HEK293 (cell line): Measurements from ENCODE around the gene TCEA3.

ENCODE experiments used
- CTCF ChIP-seq: fragments of 450-650 bp; formaldehyde crosslinking; IDR thresholded peaks from 2 replicates; pipeline ENCODE4 v1.5.1; 2016; ENCODE audit warnings: missing biosample characterization, missing genetic modification characterization
- GFI1B ChIP-seq: fragments of 450-650 bp; formaldehyde crosslinking; IDR thresholded peaks from 2 replicates; pipeline ENCODE4 v1.5.1; 2016; ENCODE audit warnings: missing biosample characterization, missing genetic modification characterization
- REST ChIP-seq: fragments of 450-650 bp; formaldehyde crosslinking; IDR thresholded peaks from 2 replicates; pipeline ENCODE4 v1.5.1; 2016; ENCODE audit warnings: missing biosample characterization, missing genetic modification characterization
- ZBTB49 ChIP-seq: fragments of 450-650 bp; formaldehyde crosslinking; IDR thresholded peaks from 2 replicates; pipeline ENCODE4 v1.5.1; 2016; ENCODE audit warnings: missing biosample characterization, missing genetic modification characterization, low read depth
- ZNF140 ChIP-seq: fragments of 450-650 bp; formaldehyde crosslinking; IDR thresholded peaks from 2 replicates; pipeline ENCODE4 v1.5.1; 2016; ENCODE audit warnings: missing biosample characterization, missing genetic modification characterization
- ZNF214 ChIP-seq: fragments of 450-650 bp; formaldehyde crosslinking; IDR thresholded peaks from 2 replicates; pipeline ENCODE4 v1.5.1; 2017; ENCODE audit warnings: missing biosample characterization, mild to moderate bottlenecking, missing genetic modification characterization, borderline replicate concordance
- ZNF24 ChIP-seq: fragments of 450-650 bp; formaldehyde crosslinking; IDR thresholded peaks from 2 replicates; pipeline ENCODE4 v1.5.1; 2016; ENCODE audit warnings: missing biosample characterization, missing genetic modification characterization
- ZNF350 ChIP-seq: fragments of 450-650 bp; formaldehyde crosslinking; IDR thresholded peaks from 2 replicates; pipeline ENCODE4 v1.5.0; 2017; ENCODE audit warnings: missing biosample characterization, mild to moderate bottlenecking, missing genetic modification characterization
- ZNF362 ChIP-seq: fragments of 450-650 bp; formaldehyde crosslinking; IDR thresholded peaks from 2 replicates; pipeline ENCODE4 v1.5.1; 2016; ENCODE audit warnings: missing biosample characterization, missing genetic modification characterization
- ZNF785 ChIP-seq: fragments of 450-650 bp; formaldehyde crosslinking; IDR thresholded peaks from 2 replicates; pipeline ENCODE4 v1.5.1; 2016; ENCODE audit warnings: missing biosample characterization, missing genetic modification characterization
- TF ChIP-seq, protein P1 (sequence below): fragments of 450-650 bp; formaldehyde crosslinking; IDR thresholded peaks from 2 replicates; pipeline ENCODE4 v1.5.1; 2016; ENCODE audit warnings: missing biosample characterization, missing genetic modification characterization, low read depth
- TF ChIP-seq, protein P2 (sequence below): fragments of 450-650 bp; formaldehyde crosslinking; IDR thresholded peaks from 2 replicates; pipeline ENCODE4 v1.5.1; 2017; ENCODE audit warnings: missing biosample characterization, missing genetic modification characterization

DNA sequence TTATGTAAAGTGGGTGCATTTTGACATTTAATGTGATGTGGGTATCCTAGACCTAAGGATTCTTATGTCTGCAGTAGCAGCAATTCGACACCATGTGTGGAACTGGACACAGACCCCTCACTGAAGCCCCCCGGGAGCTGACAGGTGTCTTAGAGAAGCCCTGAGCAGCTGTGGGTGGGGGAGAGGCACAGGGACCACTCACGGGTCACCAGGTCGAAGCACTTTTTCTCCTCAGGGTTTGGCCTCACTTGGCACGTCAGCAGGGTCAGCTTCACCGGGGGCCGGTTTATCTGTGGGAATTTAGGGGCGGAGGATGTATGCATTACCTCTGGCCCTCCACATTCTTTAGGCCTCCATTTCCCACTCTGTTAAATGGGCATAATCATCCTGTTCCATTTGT, 14.0 kb upstream of the TCEA3 start:
- TF ChIP-seq GFI1B (tag by site-specific recombination) (no peak), ZBTB49 (tag by site-specific recombination) (no peak), CTCF (tag by site-specific recombination) (no peak), ZNF362 (tag by site-specific recombination) (no peak), ZNF785 (tag by site-specific recombination) (no peak), ZNF350 (tag by site-specific recombination) (no peak), ZNF214 (tag by site-specific recombination) (no peak), ZNF140 (tag by site-specific recombination) (no peak), REST (tag by site-specific recombination) (no peak), ZNF24 (tag by site-specific recombination) (no peak)
- TF ChIP-seq, protein P1, sequence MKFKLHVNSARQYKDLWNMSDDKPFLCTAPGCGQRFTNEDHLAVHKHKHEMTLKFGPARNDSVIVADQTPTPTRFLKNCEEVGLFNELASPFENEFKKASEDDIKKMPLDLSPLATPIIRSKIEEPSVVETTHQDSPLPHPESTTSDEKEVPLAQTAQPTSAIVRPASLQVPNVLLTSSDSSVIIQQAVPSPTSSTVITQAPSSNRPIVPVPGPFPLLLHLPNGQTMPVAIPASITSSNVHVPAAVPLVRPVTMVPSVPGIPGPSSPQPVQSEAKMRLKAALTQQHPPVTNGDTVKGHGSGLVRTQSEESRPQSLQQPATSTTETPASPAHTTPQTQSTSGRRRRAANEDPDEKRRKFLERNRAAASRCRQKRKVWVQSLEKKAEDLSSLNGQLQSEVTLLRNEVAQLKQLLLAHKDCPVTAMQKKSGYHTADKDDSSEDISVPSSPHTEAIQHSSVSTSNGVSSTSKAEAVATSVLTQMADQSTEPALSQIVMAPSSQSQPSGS, result no peak
- TF ChIP-seq, protein P2, sequence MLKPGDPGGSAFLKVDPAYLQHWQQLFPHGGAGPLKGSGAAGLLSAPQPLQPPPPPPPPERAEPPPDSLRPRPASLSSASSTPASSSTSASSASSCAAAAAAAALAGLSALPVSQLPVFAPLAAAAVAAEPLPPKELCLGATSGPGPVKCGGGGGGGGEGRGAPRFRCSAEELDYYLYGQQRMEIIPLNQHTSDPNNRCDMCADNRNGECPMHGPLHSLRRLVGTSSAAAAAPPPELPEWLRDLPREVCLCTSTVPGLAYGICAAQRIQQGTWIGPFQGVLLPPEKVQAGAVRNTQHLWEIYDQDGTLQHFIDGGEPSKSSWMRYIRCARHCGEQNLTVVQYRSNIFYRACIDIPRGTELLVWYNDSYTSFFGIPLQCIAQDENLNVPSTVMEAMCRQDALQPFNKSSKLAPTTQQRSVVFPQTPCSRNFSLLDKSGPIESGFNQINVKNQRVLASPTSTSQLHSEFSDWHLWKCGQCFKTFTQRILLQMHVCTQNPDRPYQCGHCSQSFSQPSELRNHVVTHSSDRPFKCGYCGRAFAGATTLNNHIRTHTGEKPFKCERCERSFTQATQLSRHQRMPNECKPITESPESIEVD (tag by site-specific recombination), result no peak
